GM18499 (cell line): ENCODE results near the gene PTPRC.

Experiments
- ATAC-seq: cut with Tn5 transposase; IDR thresholded peaks from one replicate; pipeline ENCODE4 v1.9.1; 2021; ENCODE audit warnings: moderate number of reproducible peaks; ENCODE audit not compliant: insufficient read depth, unreplicated experiment

The PTPRC gene

DNA sequence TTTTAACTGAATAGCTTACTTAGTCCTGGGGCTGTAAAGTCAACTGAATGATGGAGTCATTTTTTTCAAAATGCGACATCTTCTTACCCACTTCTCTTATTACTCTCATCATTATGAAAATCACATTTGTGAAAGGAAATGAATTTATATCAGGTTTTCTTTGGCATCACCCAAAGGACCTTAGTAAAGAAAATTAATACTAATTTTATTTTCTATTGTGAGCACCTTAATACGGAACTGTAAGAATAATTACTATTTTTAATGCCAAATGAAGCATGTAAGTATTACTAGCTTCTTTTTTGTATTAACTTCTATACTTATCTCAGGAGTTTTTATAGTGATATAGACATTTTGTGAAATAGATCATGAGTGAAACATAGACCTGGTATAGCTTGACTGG is 30.9 kb downstream of the PTPRC start:
- no peak for ATAC-seq

DNA sequence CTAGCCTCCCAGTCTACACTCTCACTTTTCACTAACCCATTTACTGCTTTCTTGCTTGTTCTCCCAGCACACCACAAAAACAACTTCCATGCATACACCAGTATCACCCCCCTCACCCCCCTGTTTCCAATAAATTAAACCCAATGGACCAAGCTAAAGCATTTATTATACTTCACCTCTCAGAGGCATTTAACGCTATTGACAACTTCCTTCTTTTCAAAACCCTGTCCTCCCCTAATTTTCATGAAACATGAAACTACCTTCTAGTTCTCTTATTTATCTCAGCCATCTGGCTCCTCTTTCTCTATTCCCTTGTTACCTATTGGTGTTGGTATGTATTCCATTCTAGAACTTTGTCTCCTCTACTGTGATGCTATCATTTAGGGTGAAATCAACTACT is 32.3 kb downstream of the PTPRC start:
- ATAC-seq: no peak

DNA sequence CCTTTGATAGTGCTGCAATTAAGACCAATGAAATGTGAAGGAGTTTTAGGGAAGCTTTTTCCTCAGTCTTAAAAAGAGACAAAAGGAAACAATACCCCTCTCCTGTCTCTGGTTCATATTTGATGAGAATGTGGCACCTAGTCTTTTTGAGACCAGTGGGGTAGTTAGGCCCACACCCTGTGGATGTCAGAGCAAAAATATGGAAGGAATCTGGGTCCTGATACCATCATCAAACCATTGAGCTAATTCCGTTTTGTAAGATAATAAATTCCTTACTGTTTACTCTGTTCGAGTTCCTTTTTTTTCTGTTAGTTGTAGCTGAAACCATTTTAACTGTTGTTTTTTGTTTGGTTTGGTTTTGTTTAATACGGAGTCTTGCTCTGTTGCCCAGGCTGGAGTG is 33.3 kb downstream of the PTPRC start:
- no peak for ATAC-seq

DNA sequence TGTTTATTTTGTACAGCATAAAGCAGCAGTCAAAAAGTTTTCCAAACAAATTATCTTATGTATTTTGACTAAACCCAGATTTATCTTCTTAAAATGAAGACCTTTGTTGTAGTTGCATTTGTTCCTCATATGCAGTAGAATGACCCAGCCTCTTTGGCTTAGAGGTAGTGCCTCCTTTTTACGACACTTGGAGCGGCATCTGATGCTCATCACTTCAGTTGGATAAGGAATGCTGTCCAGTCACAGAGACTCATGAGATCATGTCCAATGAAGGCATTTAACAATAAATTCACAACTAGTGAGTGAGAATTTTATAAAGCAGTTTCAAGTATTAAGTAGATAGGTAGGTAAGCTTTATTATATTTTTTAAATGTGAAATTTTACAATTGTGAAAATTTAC is 35.2 kb downstream of the PTPRC start:
- ATAC-seq: no peak

DNA sequence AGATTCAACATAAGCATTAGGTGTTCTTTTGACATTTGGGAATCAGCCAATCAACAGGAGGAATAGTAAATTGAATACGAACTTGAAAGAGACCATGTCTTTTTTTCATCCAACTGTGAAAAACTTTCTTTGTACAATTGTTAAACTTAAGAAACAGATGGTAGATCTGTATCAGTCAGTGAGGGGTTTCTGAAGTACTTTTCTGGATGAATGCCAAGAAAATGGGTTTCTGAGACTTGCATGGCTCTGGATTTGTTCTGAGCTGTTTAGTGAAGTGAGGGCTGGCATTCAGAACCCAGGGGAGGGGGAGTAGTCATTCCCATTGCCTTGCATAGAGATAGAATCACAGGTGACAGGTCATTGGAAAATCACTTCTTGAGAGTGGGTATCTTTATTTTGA is 37.4 kb downstream of the PTPRC start:
- ATAC-seq: no peak

DNA sequence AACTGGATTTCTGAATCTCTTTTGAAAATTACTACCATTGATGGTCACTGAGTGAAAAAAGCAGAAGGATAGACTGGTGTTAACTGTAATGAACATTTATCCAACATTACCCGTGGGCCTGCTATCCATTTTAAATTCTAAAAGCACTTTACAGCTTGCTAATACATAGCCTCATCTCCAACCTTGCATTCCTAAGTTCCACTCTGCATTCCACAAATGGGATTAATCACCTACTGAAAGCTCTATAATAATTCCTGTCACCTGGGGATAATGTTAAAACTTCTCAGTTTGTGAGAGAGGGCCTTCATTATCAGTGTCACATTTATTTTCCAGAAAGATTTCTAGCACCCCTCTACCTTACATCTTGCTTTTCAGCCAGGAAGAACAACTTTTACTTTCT is 38.2 kb downstream of the PTPRC start:
- ATAC-seq: no peak

DNA sequence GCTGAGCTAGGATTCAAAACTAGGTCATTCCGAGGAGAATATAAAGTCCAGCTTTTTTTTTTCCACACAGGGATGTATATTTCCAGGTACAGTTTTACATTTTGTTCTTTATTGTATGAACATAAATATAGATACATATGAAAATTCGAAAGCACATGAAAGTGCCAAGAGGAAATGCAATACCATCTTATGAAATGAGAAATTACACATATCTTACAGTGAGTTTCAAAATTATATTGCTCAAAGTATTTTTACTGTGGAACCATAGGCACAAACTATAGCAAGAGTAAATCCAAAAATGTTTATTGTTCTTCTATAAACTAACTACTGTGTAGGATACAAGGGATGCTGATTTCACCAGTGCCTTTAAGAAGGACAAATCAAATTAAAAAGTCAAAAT is 39.0 kb downstream of the PTPRC start:
- ATAC-seq: no peak

DNA sequence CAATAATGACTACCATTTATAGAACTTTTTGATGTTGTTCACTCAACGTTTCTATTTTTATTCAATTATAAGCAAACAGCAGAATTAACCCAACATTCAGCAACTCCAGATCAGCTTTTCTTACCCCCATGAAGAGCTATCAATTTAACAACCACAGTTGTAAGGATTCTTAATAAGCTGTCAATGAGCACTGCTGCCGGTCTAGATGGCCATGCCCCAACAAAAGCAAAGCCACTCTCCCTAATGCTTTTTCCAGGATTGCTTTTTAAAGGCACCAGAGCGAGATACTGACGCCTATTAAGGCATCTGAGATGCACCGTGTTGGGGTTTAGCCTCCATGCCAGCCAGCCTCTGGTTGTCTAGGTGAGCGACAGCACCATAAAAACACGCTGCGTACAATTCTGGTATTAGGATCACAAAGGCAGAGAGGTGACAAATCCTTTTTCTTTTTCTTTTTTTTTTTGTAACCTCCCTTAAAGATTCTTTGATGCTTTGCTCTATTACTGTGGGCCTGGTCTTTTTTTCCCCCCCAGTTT is 39.5 kb downstream of the PTPRC start:
- no peak for ATAC-seq

DNA sequence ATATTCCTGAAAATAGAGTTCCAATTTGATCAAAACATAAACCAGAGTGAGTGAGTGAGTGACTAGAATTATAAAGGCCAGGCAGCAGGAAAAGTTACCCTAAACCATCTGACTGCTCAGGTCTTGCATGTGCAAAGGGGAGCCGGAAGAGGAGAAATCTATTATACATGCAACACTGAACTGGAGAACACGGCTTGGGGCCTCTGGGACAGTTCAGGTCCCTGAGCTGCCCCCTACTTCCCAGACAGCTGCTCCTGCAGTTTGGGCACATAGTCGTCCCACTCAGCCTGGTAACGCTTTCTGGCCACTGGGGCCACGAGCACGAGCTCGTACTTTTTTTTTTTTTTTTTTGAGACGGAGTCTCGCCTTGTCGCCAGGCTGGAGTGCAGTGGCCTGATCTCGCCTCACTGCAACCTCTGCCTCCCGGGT is 40.1 kb downstream of the PTPRC start:
- ATAC-seq: no peak

DNA sequence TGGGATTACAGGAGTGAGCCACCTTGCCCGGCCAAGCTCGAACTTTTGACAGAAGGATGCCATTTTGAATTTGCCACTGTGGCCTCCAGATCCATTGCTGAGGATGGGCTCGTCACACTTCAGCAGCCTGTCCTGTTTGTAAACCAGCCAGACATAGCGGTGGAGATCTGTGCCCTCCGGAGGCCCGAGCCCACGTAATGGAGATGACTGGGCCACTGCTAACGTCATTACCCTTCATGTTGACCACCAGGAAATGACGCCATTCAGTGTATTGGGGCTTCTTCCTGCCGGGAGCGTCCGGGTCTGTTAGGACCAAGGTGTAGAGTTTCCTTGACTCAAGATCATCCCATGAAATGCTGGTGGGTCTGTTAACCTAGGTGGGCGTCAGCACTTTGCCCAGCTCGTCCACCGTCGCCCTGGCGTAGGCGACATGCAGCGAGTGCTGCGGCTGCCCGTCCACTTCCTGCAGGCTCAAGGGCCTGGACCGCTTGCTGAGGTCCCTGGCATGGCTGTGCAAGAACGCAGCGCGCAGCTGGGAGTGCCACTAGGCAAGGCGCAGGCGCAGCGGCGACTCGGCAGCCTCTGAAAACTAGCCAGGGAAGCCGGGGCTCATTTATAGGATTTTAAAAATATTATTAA is 40.8 kb downstream of the PTPRC start:
- ATAC-seq: no peak

DNA sequence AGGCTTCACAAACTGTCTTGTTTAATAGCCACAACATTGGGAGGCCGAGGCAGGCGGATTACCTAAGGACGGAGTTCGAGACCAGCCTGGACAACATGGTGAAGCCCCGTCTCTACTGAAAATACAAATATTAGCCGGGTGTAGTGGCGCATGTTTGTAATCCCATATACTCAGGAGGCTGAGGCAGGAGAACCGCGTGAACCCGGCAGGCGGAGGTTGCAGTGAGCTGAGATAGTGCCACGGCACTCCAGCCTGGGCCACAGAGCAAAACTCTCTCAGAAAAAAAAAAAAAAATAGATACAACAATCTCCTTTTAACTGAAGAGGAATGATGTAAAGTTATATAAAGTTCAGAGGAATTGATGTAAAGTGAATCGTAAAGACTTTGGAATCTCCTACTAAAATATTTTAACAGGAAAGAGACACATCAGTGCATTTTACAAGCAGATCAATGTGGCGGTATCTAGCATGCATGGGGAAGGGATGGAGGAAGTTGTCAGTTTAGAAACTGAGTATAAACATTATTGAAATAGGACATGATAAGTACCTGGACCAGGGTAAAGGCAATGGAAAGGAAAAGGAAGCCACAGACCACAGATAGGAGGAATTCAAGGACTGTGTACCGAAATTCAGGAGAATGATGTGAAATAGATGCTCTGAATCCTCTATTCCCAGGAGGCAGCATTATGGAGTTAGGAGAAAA is 41.5 kb downstream of the PTPRC start:
- ATAC-seq: no peak

DNA sequence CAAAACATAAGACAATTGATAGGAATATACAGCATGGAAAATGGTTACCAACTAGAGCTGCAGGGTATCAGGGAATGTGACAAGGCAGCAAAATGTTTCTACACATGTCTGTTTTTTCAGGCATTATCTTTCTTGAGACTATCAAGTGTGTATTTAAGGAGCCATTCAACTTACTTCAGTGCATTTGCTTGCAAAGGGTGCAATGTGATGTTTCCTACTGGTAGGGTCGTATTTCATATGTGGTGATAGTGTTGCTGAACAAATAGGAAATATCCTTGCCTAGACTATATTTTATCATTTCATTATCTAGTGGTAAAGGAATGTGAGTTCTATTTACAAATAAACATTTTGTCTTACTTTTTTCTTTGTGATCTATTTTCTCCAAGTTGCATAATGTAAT is 42.4 kb downstream of the PTPRC start:
- ATAC-seq: no peak

DNA sequence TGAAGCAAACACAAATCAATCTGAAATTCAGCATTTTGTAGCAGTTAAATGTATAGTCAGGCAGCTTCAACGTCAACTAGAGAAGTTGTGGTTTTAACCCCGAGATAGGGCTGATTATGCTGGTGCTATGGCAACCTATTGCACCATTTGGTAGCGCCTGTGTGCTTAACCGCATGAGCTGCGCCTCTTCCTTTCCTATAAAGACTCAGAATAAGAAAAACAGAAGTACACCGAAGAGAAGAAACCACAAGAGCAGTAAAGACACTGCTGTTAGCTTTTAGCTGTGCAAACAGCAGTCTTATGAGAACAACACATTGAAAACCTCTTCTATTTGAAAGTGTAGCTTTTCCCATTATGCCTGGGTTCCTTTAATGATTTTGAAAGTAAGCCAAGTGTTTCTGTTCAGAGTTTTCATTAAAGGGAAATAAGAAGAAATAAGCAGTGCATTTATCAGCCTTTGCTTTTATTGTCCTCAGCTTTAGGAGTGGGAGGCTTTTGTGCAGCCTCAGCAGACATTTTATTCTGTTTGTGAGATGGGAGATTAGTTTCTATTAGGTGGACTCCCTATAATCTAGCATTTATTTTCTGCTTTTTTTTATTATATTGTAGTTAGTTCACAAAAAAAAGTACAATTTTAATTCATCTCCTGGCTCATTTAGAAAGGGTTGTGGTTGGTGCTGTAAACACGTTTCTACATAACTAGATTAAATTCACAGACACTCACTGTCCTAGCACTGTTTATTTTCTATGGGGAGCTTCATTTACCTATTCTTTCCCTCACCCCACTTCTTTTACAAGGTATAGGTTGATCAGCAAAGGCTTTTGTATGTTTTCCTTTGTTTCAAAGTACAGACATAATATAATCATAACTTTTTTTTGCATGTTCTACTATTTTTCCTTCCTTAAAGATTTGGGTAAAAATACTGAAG is 43.3 kb downstream of the PTPRC start:
- ATAC-seq: peak; percentile 96

DNA sequence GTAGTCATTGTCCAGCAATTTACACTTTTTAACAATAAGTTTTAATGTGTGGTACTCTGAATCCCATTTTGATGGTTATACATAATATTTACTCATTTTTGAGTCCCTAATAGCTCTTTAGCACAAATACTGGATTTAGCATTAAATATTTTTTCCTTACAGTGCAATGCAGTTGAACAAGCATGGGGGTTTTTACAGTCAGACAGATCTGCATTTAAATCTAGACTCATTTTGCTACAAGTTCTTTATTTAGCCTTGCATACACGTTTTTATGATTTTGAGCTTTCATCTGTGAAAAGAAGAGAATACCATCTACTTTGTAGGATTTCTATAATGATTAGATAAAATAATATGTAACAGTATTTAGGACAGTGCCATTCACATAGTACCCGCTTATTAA is 44.0 kb downstream of the PTPRC start:
- ATAC-seq: no peak

DNA sequence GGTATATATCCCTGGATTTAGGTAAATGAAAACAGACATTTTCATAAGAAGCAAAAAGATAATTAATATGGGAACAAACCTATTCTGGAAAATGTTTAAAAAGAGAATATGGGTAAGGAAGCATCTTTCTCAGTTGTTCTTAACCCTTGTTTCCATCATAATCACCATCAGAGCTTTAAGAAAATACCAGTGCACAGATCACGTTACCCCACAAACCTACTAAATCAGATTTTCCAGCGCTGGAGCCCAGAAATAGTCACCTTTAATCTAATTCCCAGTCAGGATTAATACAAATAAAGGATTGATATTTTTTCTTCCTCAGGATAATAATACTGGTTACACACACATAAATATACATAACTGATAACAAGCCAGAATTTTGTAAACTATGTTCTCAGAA is 44.6 kb downstream of the PTPRC start:
- no peak for ATAC-seq

DNA sequence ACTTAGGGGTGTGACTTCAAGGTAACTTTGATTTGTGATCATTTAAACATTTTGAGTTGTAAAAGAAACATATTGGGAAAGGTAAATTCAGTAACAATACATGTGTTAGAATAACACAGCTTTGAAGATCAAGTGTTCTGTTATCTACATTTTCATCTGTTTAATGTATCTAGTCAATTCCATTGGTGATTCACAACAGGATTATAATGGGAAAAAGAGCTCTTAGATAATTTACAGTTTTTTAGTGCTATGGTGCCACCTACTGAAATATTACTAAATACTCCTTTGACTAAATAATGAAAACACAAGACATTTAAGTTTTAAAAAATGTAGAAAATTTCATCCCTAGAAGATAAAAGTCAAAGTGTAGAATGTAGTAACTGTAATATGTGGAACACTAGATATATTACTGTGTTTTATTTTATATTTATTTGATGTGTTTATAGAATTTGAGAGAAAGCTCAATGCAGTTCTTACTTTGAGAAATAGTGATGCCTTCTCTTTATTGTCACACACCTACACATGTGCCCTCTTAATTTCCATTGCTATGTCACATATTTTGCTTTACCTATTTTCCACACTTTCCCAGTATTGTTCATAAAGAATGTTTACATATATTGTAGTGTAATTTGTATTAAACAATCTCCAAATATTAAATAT is 47.4 kb downstream of the PTPRC start:
- ATAC-seq: no peak

DNA sequence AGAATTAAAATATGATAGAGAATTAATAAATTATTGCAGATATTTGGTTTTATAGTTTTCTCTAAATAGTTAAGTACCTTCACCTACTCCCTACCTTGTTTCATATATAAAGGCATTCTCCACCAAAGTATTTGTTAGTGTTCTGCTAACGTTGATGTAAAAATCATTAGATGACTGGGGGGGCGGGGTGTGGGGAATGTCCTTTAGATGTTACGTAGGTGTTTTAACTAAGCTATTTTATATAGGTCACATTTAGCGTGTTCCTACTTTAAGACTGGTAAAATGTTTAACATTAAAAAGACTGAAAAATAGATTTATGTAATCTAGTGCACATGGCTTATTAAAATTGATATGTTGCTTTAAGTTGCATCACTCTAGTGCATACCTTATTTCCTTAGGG is 48.6 kb downstream of the PTPRC start:
- ATAC-seq: no peak

DNA sequence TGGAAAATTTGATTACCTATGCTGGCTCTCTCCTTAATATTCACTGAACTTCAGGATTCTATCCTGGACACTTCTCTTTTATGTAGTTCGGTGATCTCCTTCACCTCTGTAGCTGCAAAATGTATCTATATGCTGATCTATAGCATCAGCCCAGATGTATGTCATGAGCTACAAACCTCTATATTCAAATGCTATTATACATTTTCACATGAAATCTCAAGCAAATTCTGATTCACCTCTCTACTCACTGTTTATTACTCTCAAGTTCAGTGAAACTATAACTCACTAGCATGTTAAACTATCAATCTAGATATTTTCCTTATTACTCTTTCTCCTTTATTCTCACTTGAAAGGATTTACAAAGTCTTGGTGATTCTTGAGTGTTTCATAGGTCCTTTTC is 52.2 kb downstream of the PTPRC start:
- no peak for ATAC-seq

DNA sequence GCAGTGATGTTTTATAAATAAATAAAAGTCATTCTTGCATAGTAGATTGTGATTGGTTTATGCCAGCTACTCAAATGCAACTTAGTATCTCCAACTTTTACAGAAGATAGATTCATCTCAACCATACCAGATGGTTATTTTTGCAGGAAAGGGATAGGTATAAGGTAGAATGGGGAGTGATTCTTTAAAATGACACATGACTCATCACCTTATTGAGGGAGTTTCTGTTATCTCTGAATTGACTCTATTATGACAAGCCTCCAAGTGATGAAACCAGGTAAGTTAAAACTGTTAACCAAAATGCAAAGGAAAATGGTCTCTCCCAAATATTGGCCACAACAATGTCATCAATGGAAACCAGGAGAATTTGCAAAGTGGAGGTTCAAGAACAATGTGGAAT is 54.5 kb downstream of the PTPRC start:
- ATAC-seq: no peak

DNA sequence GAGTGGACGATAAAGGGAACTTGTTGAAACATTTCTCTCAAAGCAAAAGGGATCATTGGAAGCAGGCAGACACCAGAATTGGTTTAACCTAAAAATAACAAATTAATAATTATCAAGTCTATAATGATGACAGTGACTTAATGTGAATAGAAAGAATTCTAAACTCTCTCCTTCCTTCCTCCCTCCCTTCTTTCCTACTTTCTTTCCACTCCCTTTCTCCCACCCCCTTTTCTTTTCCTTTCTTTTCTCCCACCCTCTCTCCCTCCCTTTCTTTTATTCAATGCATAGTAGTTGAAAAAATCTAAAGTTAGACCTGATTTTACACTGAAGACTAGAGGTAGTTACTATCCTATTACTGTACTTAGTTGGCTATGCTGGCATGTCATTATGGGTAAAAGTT is 55.7 kb downstream of the PTPRC start:
- no peak for ATAC-seq

DNA sequence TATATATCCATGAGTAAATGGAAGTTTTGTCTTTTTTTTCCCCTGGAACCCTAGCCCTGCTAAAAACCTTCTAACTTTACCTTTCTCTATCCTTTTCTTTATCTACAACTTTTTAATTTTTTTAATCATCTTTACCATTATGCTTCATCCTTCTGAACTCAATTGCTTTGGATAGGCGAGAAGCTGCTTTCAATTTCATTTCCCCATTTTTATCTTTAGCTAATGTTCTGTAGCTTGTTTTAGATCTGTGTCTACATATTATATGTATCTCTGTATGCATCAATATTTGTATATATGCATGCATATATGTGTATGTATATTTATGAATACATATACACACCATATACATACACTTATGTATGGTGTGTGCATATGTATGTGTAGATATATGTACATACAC is 57.4 kb downstream of the PTPRC start:
- ATAC-seq: no peak
